H1 (cell line): ENCODE results near the gene ARID5B.

Source experiments
- ASH2L ChIP-seq: fragments of 200-600, 300-600 bp; sonication (generic); IDR thresholded peaks from one replicate; pipeline ENCODE4 v1.7.1; 2017; ENCODE audit warnings: low read length
- BRCA1 ChIP-seq: IDR thresholded peaks from 2 replicates; pipeline ENCODE4 v1.6.1; 2012; ENCODE audit warnings: low read depth, low read length, improper control_type of control experiment
- CREB1 ChIP-seq: IDR thresholded peaks from 2 replicates; pipeline ENCODE4 v1.6.1; 2012; ENCODE audit warnings: inconsistent platforms
- CTCF ChIP-seq, 3 experiments: IDR thresholded peaks; 1 replicate in 2 of 3; 2 replicates in 1 of 3; pipeline versions ENCODE4 v1.5.1 to v1.6.1; 2011; ENCODE audit warnings: low read length in 3 of 3, mild to moderate bottlenecking in 3 of 3, inconsistent platforms in 2 of 3, low read depth in 1 of 3, moderate library complexity in 1 of 3; ENCODE audit not compliant: insufficient read depth in 1 of 3; ENCODE audit errors: control extremely low read depth in 1 of 3
- EZH2 ChIP-seq: fragments of 200-600 bp; sonication (generic); IDR thresholded peaks from 2 replicates; pipeline ENCODE4 v1.7.1; 2012; ENCODE audit warnings: low read depth, mild to moderate bottlenecking, moderate library complexity, low read length, inconsistent platforms; ENCODE audit not compliant: severe bottlenecking
- JUN ChIP-seq: IDR thresholded peaks from 2 replicates; pipeline ENCODE4 v1.6.1; 2011; ENCODE audit warnings: low read depth, mild to moderate bottlenecking, improper control_type of control experiment, low read length
- POLR2A ChIP-seq, 2 experiments: IDR thresholded peaks; 1 replicate in 1 of 2; 2 replicates in 1 of 2; pipeline ENCODE4 v1.6.1; 2011; ENCODE audit warnings: low read depth in 2 of 2, low read length in 2 of 2, mild to moderate bottlenecking in 2 of 2; ENCODE audit errors: control extremely low read depth in 1 of 2
- POLR2AphosphoS5 ChIP-seq: IDR thresholded peaks from 2 replicates; pipeline ENCODE4 v1.6.1; 2011; ENCODE audit warnings: low read depth, low read length
- RNF2 ChIP-seq: fragments of 200-900, 300-1000 bp; sonication (generic); IDR thresholded peaks from 2 replicates; pipeline ENCODE4 v1.7.1; 2016; ENCODE audit warnings: borderline replicate concordance, low read depth, mild to moderate bottlenecking, antibody characterized with exemption, low read length; ENCODE audit not compliant: poor library complexity, severe bottlenecking; ENCODE audit errors: missing control alignments
- SIN3A ChIP-seq, 2 experiments: IDR thresholded peaks in 1 of 2; conservative IDR thresholded peaks in 1 of 2; 2 replicates each; pipeline ENCODE4 v1.6.1; 2011 to 2012; ENCODE audit warnings: low read length in 2 of 2, improper control_type of control experiment in 1 of 2, low read depth in 1 of 2, mild to moderate bottlenecking in 1 of 2
- YY1 ChIP-seq: IDR thresholded peaks from 2 replicates; pipeline ENCODE4 v1.6.1; 2011; ENCODE audit warnings: low read depth, mild to moderate bottlenecking, low read length

- TF ChIP-seq BRCA1 (no peak), YY1 (no peak), ASH2L (no peak), SIN3A (conservative IDR thresholded peaks at IDR 0.05 in 1 of 2, IDR thresholded peaks at IDR 0.05 in 1 of 2; ENCODE audit: low read depth in 1 of 2, low read length in 2 of 2) (no peak), POLR2A (IDR thresholded peaks at IDR 0.05; ENCODE audit: control extremely low read depth in 1 of 2, low read depth in 2 of 2, low read length in 2 of 2) (no peak), EZH2 (no peak), JUN (no peak), POLR2AphosphoS5 (no peak), CREB1 (no peak), CTCF (IDR thresholded peaks at IDR 0.05; ENCODE audit: control extremely low read depth in 1 of 3, insufficient read depth in 1 of 3, low read depth in 1 of 3, low read length in 3 of 3) (no peak), RNF2 (no peak)
These were observed 101.3 kb downstream of the ARID5B start for GRCh38 chr10:62002753-62003152.
